ENCODE results near the gene MYOD1.

MYOD1 gene
- long read RNA-seq, donor 1 = 0 reads
- long read RNA-seq, donor 2 = 0 reads
- long read RNA-seq, donor 3 = 0 reads
- long read RNA-seq, donor 4 = 0 reads
- long read RNA-seq, donor 5 = 0 reads
- long read RNA-seq, donor 6 = 0 reads
- long read RNA-seq, donor 7 = 0 reads
- long read RNA-seq, donor 8 = 0 reads

DNA sequence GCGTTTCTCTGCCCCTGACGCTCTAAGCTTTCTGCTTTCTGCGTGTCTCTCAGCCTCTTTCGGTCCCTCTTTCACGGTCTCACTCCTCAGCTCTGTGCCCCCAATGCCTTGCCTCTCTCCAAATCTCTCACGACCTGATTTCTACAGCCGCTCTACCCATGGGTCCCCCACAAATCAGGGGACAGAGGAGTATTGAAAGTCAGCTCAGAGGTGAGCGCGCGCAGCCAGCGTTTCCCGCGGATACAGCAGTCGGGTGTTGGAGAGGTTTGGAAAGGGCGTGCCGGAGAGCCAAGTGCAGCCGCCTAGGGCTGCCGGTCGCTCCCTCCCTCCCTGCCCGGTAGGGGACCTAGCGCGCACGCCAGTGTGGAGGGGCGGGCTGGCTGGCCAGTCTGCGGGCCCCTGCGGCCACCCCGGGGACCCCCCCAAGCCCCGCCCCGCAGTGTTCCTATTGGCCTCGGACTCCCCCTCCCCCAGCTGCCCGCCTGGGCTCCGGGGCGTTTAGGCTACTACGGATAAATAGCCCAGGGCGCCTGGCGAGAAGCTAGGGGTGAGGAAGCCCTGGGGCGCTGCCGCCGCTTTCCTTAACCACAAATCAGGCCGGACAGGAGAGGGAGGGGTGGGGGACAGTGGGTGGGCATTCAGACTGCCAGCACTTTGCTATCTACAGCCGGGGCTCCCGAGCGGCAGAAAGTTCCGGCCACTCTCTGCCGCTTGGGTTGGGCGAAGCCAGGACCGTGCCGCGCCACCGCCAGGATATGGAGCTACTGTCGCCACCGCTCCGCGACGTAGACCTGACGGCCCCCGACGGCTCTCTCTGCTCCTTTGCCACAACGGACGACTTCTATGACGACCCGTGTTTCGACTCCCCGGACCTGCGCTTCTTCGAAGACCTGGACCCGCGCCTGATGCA is at the start of gene MYOD1:
TSS of gene MYOD1 (plus strand) at position 544 of the 910 bp plus-strand sequence. CDS start at position 756, 212 bp downstream.
- DNase-seq = no peak

DNA sequence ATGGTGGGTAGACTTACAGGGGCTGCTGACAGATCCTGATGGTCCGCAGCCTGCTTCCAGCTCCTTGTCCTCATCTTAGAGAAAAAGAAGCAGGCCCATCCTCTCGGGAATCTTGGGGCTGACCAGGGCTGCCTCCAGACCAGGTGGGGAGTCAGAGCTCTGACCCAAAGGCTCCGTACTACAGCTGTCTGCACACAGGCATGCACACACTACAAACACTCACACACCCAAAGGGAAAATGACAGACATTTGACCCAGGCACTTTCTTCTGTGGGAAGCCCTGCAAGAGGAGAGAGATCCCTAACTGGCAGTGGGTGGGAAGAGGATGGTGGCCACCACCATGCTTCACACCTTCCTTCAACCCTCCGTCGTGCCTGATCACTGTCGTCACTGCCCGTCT is 46.9 kb upstream of the MYOD1 start:
- DNase-seq = no peak

DNA sequence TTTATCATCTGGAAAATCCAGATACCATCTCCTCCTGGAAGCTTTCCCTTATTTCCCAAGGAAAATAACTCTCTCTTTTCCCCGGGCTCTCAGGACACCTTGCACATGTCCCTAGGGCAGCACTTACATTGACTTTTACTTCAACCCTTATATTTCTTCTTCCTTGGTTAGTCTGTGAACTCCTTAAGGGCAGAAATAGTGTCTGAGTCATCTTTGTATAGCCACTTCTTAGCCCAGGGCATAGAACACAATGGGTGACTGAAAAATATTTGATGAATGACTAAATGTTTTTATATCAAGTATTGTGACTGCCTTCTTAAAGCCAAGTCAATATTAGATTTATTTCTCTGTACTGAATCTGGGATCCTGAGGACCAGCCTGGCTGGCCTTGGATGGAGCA is 45.4 kb upstream of the MYOD1 start:
- no peak for DNase-seq

DNA sequence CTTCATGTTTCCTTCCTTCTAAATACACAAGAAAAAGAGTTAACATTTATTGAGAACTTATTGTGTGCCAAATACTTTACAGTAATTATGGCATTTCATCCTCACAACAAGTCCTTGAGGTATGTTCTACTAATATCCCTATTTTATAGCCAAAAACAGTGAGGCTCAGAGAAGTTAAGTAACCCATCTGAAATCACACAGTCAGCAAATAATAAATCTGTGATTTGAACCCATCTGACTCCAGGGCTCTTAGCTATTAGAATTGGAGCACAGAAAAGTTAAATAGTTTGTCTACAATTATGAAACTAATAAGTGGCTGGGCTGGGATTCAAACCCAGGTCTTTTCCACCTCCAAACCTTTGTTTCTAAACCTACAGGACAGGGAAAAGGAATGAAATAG is 36.5 kb upstream of the MYOD1 start:
- DNase-seq = no peak

DNA sequence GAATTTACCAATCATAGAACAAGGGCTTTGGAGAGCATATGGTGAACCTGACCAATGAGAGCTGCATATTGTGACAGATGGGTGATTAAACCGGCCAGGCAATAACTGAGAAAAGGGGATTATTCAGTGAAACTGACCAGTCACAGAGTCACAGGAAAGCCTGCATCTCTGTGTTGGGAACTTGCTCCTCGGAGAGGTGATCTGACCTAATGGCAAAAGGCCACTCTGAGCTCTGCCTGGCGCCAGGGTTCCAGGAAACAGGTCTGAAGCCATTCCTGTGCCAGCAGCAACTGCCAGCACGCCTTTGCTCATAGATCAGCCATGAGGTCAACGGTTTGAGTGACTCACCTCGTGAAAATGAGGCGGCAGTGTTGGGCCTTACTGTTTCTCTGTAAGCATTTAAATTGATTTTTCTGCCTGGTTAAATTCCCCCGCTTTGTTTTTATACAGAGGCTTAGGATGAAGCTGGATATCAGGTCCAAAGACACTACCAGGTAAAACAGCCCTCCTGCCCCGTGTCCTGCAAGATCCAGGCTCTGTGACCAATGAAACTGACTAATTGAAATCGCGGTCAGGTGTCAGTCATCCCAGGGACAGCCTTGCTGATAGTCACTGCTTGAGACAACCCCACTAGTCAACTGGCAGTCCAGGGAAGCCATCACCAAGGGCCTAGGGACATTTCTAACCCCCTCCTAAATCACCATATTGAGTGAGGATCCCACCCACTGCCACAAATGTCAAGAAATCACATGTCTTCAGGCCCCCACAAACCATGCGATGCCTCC is 35.8 kb upstream of the MYOD1 start:
- DNase-seq = no peak

DNA sequence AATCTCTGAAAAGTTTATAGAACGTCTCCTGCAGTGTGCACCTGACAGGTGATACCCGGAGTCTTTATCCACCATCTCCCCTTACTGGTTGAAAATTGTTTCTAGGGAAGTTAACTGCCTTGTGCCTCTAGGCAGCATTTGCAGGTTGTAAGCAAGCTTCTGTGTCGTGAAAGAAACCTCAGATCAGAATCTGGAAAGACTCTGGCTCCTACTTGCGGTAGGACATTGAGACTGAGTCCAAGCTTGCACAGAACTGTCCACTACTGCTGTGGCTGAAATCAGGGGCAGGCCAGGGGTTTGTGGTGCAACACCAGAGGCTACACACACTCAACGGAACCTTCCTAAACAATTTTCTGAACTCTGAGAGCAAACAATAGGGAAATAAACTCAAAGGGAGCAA is 34.8 kb upstream of the MYOD1 start:
- DNase-seq = no peak

DNA sequence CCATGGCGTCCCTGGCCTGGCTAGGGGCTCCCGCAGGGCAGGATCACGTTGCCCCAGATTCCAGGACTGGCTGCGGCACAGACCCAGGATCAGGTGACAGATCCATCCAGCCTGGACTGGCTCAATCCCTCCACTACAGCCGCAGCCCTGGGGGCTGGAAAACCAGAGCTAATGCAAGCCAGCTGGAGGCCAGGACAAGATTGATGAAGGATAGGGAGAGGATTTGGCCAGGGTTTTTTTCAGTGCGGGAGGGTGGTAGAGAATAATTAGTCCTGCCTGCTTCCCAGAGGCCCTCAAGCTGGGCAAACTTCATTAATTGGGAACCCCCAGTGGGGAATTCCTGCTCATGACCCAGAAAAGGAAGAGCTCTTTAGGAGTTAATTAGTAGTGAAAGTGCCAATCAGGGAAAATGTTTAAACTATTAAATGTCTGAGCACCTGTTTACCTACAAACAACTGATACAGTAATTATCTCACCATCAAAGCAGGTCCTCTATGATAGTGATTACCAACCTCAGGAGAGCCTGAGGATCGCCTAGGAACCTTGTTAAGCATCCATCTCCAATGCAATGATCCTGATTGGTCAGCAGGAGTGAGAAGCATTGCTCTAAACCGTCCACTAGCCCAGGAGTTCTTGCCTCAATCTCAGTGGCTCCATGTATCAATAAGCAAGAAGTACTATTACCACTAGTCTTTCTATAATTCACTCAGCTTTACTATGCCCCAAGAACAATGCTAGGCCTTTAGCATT is 33.0 kb upstream of the MYOD1 start:
- DNase-seq = no peak

DNA sequence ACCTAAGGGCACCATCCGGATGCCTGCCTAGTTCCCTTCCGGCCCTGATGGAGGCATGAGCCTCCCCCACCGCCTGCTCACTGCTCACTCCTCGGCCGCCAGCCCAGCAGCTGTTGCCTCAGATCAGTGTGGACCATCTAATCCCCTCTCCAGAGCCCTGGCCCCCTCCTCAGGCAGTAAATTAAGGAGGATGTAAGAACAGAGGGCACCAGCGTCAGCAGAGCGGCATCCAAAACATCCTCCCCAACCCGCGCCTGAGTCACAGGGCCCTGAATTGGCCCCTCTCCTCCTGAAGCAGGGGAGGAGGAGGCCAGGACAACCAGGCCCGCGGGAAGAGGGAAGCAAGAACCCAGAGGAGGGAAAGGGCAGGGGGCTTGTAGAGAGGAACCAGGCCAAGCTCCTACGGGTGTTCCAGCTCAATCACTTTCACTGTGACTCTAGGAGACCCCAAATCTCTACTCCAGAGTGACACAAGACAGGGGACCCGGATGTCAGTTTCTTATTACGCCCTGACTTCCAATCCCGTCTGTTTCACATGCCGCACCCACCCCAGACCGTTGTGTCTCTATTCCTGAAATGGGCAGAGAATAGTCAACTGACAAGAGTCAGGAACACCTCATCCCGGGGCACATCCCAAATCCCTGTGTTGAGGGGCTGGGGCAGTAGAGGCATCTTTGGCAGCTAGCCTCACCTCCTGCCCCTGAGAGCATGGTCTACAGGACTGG is 31.3 kb upstream of the MYOD1 start:
- no peak for DNase-seq

DNA sequence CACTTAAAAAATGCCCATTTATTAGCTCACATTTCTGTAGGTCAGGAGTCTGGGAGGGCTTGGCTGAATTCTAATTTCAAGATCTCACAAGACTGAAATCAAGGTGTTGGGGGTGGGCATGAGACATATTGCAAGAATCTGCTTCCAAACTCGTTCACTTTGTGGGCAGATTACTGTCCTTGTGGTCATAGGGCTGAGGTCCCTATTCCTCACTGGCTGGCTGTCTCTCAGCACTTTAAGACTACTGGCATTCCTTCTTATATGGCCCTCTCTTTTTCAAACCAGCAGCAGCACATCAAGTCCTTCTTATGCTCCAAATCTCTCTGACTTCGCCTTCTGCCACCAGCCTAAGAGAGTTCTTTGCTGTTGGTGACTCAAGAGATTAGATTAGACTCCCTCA is 27.8 kb upstream of the MYOD1 start:
- no peak for DNase-seq

DNA sequence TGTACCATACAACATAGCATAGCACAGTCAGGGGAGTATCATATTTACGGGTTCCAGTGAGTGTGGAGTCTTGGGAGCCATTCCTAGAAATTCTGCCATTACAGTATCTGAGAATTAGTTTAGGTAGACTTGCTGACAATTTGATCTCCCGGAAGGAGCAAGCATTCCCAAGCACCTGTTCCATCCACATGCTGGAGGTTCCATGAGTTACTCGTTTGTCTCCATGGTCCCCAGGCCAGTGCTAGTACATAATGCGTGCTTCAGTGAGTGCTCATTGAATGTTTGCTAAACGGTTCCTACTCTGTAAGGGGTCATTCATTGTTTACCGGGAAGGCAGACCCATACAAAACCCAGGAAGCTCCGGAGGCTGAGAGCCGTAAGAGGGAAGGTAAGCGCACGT is 27.4 kb upstream of the MYOD1 start:
- DNase-seq = no peak

DNA sequence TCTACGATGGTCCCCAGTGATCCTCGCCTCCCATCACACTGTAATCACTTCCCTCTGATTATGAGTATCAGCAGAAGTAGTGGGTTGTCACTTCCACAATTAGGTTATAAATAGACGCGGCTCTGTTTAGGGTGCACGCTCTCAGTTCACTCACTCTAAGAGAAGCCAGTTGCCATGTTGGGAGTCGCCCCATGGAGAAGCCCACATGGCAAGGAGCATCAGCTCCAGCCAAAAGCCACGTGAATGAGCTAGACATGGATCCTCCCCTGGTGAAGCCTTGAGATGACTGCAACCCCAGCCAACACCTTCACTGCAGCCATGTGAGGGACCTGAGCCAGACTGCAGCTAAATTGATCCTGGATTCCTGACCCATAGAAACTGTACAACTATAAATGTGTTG is 26.4 kb upstream of the MYOD1 start:
- DNase-seq = no peak

DNA sequence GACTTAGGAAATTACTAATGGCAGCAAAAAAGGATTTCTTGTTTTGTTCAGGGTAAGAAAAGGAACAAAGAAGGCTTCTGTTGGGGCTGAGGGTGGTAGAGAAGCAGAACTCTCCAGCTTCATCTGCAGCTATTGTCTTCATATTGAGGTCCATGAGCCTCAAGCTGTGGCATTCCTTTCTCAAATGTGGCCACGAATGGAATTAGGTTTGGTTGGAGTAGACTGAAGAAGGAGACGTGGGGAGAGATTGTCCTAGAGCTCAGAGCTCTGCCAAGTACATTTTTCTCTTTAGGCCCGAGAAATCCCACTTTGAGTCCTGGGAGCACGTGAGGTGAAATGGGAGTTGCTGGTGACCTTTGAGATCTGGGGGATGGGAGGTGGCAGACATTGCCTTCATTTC is 25.8 kb upstream of the MYOD1 start:
- no peak for DNase-seq

DNA sequence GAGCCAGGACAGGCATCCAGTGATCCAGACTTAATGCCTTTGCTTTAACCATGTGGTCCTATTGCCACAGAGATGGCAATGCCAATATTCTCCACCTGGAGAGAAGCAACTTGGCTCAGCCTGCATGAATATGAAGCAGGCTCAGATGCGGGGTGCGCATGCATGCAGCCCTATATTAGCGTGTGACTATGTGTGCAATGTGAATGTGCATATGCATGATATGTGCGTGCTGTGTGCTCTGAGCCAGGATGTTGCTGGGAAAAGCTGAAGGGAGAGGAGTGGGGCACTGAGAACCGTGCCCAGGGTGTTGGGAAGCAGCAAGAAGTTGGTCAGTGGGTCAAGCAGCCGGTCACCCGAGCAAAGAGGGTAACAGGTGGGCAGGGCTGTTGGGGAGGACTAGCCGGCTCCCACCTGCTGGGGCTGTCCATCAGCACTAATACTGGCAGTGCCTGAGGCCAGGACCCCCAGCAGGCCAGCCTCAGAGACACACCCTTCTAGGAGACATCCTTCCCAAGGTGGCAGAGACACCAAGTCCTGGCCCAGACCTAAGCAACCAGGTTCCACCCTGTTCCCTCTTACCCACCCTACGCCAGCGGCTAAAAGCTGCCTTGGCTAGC is 24.8 kb upstream of the MYOD1 start:
- no peak for DNase-seq

DNA sequence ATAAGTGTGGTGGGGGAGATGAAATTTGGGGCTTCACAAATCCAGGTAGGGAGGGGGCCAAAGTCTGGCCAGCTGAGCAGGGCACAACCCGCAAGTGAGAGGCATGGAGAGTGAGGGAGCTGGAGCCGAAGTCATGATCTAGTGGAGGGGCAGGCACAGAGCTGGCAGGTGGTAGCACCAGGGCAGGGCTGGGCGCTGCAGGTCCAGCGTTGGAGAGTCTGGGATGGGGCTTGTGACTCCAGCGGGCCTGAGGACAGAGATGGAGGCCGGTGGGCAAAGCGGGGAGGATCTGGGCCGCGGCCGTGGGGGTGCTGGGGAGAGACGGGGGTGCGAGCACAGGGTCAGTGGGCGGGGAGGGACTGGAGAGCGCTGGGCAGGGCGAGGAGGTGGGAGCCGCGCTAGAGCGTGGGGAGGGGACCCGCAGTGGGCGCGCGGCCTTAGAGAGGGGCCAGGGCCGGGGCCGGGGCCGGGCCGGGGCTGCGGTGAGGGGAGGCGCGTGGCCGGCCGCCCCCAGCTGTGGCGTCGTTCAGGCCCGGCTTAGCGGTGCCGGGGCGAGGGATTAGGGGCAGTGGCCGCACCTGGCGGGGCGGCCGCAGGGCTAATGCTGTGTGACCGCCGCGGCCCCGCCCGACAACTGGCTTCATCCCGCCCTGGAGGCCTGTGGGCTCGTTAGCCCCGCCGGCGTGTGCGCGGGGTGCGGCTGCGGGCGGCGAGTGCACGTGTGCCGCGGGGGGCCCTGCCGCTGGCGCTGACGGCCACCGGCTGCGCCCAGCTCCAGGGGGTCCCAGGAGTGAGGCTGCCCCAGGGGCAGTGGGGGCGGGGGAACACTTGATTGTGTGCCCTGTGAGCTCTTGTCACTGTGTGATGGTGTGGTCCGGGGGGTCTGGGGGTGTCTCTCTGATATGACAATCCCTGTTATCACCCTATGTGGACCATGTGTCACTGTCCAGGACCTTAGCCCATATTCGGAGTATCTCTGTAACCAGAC is 23.6 kb upstream of the MYOD1 start:
- no peak for DNase-seq

DNA sequence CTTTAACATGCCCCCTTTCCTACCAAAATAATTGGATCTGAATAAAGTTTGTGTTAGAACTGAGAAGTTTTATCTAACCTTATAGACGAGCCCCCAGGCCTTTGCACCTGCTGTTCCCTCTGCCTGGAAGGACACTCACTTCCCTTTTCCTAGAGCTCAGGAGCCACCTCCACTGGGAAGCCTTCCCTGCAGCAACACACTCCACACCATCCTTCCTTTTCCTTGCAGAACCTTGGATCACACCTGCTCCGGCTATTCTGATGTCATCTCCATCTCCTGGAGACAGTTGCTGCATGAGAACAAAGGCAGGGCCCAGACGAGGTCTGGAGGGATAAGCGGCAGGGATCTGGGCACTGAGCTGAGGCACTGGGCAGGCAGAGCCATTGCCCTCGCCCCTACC is 22.6 kb upstream of the MYOD1 start:
- DNase-seq = no peak

DNA sequence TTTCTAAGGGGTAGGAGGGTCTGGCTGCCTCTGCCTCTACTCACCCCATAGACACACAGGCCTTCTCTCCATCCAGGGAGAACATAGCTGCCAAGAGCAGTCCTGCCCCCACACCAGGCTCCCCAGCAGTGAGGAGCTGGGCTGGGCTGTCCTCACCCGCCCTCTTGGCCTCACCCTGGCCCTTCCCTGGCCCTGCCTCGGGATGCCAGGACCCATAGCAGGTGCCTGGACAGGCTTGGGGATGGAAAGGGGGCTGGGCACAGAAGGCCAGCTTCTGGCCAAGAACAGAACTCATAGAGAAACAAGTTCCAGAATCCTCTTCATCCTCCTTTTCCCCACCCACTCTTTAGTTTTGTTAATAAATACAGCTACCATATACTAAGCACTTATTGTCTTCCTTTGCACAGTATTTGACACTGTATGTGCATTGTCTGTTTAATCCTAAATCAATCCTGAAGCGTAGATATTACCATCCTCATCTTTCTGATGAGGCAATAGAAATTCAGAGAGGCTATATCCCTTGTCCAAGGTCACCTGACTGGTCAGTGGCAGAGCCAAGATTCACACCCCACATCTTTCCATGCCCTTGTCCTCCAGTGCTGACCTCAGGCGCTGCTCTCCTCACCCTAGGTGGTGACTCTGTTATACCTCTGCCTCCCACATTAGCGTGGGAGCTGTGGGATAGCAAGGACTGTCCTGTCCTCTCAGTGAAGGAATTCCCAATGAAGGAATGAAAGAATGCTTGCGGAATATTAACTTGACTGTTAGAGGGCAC is 22.0 kb upstream of the MYOD1 start:
- no peak for DNase-seq

DNA sequence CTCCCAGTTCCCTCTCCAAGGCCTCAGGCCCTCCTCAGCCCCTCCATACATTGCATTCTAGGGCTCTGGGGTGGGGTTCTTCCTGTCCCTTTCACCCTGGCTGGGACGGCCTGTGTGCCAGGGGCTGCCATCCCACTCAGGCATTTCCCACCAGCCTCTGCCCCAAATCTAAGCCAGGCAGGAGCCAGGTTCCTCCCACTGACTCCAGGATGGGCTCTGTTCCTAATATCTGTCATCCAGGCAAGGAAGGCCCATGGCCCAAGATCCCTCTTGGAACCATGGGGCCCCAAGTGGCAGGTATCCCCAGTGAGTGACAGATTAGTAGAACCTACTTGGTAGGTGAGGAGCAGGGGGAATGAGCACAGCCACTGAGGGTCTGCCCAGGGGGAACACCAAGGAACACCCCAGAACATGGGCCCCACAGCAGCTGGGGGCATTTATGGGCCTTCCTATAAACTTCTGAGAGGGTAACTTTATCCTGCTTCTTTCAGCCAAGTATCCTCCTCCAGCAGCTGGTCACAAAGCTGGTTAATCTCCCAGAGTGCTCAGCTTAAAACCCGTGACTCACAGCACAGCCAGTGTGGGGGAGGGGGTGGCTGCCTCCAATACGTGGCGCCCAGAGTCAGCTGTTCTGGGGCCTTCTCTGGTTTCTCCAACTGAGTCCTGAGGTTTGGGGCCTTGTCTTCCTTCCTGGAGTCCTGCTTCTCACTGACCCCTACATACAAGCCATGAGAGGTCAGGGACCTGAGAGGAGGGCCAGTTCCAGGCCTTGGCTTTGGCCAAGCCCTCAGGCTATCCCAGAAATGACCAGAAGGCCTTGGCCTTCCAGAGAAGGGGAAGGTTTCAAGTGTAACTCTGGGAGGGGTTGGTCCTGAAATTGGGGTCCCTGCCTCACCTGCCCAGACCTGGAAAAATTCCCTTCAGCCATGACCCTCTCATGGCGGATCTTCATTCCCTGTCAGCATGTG is 19.9 kb upstream of the MYOD1 start:
- DNase-seq = no peak

DNA sequence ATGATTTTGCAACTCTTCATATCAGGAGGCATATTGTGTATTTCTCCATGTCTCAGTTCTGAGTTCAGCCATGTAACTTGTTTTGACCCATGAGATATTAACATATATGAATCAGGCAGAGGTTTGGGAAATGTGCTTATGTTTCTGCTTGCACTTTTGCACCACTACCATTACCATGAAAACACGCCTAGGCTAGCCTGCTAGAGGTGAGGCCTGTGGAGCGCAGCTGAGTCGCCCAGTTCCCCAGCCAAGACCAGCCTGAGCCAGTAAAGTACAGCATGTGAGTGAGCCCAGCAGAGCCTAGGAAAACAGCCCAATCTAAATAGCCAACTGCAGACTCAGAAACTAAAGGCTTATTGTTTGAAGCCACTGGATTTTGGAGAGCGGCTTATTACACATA is 18.4 kb upstream of the MYOD1 start:
- no peak for DNase-seq
